Activated naive CD4-positive, alpha-beta T cell treated with anti-CD3 and anti-CD28 coated beads, Interleukin-2, amount 50 U/mL, for 24 hours (primary cell): Measurements from ENCODE around the gene NR2F1-AS1.
"Not testable (repeated sequence)": the region's sequence is repeated elsewhere in the genome, so short reads cannot be mapped to it uniquely, and the experiment has no call there.

Experiments used
- H3K27ac Mint-ChIP-seq: one replicate; pipeline ENCODE4 v1.8.0; 2021; ENCODE audit warnings: mild to moderate bottlenecking, mixed read lengths
- H3K27me3 Mint-ChIP-seq: one replicate; pipeline ENCODE4 v1.8.0; 2021; ENCODE audit warnings: mixed read lengths
- H3K36me3 Mint-ChIP-seq: one replicate; pipeline ENCODE4 v1.8.0; 2021; ENCODE audit warnings: mixed read lengths
- H3K4me1 Mint-ChIP-seq: one replicate; pipeline ENCODE4 v1.8.0; 2021; ENCODE audit warnings: mixed read lengths
- H3K4me3 Mint-ChIP-seq: one replicate; pipeline ENCODE4 v1.8.0; 2021; ENCODE audit warnings: mild to moderate bottlenecking, mixed read lengths
- H3K9me3 Mint-ChIP-seq: one replicate; pipeline ENCODE4 v1.8.0; 2021; ENCODE audit warnings: mixed read lengths

NR2F1-AS1 gene

DNA sequence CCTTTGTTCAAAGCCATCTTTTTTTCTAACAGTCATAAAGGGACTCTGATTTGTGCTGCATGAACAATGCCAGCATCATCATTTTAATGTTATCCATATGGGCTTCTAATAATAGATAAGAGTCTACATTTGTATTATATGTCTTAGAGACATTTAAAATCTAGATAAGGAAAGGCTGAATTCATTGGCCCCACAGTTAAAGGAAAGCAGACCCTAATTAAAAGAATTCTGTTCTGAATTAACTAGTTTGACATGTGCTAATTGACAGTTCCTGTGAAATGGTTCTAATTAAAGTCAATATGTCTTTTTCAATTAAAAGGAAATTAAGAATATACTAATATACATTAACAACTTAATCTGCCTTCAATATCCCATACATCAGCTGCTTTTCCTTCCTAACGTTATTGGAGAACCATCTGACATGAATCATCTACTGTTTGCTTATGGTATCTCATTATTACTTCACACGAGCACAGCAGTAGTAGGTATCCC is 104.7 kb downstream of the NR2F1-AS1 start:
- H3K27ac Mint-ChIP-seq = no peak overlapping the region
- H3K4me1 Mint-ChIP-seq = no peaks in the 10 kb centered on the region
- H3K27me3 Mint-ChIP-seq = no peaks in the 10 kb centered on the region
- no peak overlapping the region for H3K4me3 Mint-ChIP-seq
- H3K9me3 Mint-ChIP-seq = peaks cover 10% of the 10 kb centered on the region
- H3K36me3 Mint-ChIP-seq = no peaks in the 10 kb centered on the region

DNA sequence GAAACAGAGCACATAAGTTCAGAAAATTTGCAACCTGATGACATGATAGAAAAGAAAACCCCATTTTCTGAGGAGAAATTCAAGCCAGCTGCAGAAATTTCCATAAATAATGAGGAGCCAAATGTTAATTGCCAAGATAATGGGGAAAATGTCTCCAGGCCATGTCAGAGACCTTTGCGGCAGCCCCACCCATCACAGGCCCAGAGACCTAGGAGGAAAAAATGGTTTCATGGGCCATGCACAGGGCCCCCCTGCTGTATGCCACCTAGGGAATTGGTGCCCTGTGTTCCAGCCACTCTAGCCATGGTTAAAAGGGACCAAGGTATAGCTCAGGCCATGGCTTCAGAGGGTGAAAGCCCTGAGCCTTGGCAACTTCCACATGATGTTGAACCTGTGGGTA is 118.1 kb downstream of the NR2F1-AS1 start:
- Mint-ChIP-seq H3K4me1 (no peaks in the 10 kb centered on the region), H3K4me3 (no peak overlapping the region), H3K9me3 (peaks cover 16% of the 10 kb centered on the region), H3K27ac (no peak overlapping the region), H3K27me3 (peaks cover 1% of the 10 kb centered on the region), H3K36me3 (peaks cover 3% of the 10 kb centered on the region)

DNA sequence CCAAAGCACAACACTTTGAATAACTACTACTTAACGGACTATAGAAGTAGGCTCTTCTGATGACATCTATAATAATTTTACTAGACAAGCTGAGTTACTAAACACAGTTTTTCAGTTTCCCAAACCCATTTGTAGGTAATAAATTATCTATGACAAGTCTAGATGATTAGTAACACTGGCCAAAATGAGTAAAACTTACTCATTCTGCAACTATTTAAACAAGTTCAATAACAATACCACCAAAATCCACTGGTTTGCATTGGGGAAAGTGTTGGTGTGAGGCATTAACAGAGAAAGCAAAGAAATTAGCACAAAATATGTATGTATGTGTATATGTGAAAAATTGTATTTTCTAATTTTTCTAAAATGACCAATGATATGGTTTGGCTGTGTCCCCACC is 119.3 kb downstream of the NR2F1-AS1 start:
- peaks cover 21% of the 10 kb centered on the region for H3K9me3 Mint-ChIP-seq
- peaks cover 1% of the 10 kb centered on the region for H3K27me3 Mint-ChIP-seq
- no peak overlapping the region for H3K27ac Mint-ChIP-seq
- no peak overlapping the region for H3K4me3 Mint-ChIP-seq
- no peaks in the 10 kb centered on the region for H3K4me1 Mint-ChIP-seq
- H3K36me3 Mint-ChIP-seq = peaks cover 3% of the 10 kb centered on the region

DNA sequence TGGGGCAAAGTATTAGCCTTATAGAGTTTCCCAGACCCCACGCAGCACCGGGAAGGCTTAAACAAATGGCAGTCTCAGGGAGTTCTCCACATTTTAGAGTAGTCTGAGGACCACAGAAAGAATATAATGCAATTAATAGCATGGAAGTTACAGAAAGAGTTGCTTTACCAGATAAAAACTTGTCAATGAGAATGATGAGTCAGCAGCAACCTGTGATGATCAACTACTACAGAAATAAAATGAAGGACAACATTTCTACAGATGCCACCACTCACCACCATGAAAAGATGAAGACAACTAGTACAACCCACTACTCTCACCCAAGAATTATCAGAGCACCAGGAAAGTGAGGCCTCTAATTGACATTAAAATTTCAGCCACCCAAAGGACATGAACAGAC is 120.7 kb downstream of the NR2F1-AS1 start:
- Mint-ChIP-seq H3K9me3 (peaks cover 21% of the 10 kb centered on the region), H3K36me3 (peaks cover 3% of the 10 kb centered on the region), H3K4me1 (no peaks in the 10 kb centered on the region), H3K27me3 (peaks cover 1% of the 10 kb centered on the region), H3K4me3 (no peak overlapping the region), H3K27ac (no peak overlapping the region)

DNA sequence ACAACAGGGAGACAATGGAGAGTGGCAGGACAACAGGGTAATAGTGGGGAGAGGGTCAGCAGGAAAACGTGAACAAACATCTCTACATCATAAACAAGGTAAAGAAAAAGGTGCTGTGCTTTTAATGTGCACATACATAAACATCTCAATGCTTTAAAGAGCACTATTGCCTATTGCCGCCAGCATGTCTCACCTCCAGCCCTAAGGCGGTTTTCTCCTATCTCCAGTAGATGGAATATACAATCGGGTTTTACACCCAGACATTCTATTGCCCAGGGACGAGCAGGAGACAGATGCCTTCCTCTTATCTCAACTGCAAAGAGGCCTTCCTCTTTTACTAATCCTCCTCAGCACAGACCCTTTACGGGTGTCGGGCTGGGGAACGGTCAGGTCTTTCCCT is 124.2 kb downstream of the NR2F1-AS1 start:
- not testable (repeated sequence) for H3K4me3 Mint-ChIP-seq, H3K27ac Mint-ChIP-seq, H3K9me3 Mint-ChIP-seq, H3K36me3 Mint-ChIP-seq, H3K27me3 Mint-ChIP-seq, H3K4me1 Mint-ChIP-seq

DNA sequence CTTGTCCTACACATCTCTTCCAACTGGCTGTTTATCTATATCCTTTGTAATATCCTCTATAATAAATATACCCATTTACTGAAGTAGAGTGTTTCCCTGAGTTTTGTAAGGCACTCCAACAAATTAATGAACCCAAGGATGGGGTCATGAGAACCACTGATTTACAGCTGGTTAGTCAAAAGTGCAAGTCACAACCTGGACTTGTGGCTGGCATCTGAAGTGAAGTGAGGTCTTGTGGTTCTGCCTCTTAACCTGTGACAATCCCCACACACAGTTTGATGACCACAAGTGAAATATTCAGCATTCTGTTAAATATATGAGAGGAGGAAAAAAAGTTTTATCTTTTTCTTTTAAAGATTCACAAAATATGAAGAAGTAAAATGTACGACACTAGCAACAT is 126.1 kb downstream of the NR2F1-AS1 start:
- H3K36me3 Mint-ChIP-seq = no peaks in the 10 kb centered on the region
- H3K27ac Mint-ChIP-seq = no peak overlapping the region
- peaks cover 1% of the 10 kb centered on the region for H3K27me3 Mint-ChIP-seq
- H3K4me1 Mint-ChIP-seq = no peaks in the 10 kb centered on the region
- H3K9me3 Mint-ChIP-seq = peaks cover 6% of the 10 kb centered on the region
- no peak overlapping the region for H3K4me3 Mint-ChIP-seq

DNA sequence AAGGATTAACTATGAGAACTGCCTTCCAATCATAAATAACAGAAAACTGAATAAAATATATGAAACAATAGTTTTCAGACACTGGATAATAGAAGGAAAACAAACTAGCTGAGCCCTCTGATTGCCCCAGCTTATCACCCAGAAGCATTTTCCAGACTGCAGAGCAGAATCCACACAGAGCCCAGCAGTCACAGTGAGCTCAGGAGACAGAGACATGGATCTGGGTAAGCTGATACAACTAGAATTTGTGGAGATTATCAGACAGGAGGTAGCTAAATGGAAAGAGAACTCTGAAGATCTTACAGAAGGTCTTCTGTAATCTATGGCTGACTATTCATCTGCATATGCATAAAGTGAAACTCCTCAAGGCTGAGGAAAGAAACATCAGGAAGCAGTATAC is 128.8 kb downstream of the NR2F1-AS1 start:
- Mint-ChIP-seq H3K36me3 (no peaks in the 10 kb centered on the region), H3K27me3 (no peaks in the 10 kb centered on the region), H3K9me3 (no peaks in the 10 kb centered on the region), H3K27ac (no peak overlapping the region), H3K4me1 (no peaks in the 10 kb centered on the region), H3K4me3 (no peak overlapping the region)

DNA sequence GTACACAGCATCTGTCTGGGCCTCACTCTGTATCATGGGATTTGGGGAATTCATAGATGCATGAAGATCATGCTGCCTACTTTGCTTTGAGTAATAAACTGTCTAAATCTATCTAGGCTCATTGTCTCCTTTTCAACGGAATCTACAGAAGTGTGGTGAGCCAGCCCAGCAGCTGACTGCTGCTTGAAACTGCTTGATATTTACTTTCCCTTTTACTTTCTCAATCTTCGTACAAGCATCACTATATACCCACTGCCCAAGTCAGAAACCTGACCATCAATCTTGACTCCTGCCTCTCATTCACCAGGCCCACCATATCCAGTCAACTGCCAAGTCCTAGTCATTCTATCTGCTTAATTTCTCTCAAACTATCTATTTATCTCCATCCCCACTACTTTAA is 142.9 kb downstream of the NR2F1-AS1 start:
- H3K36me3 Mint-ChIP-seq = no peaks in the 10 kb centered on the region
- H3K27ac Mint-ChIP-seq = no peak overlapping the region
- H3K27me3 Mint-ChIP-seq = peaks cover 2% of the 10 kb centered on the region
- H3K4me1 Mint-ChIP-seq = no peaks in the 10 kb centered on the region
- H3K9me3 Mint-ChIP-seq = peaks cover 15% of the 10 kb centered on the region
- no peak overlapping the region for H3K4me3 Mint-ChIP-seq

DNA sequence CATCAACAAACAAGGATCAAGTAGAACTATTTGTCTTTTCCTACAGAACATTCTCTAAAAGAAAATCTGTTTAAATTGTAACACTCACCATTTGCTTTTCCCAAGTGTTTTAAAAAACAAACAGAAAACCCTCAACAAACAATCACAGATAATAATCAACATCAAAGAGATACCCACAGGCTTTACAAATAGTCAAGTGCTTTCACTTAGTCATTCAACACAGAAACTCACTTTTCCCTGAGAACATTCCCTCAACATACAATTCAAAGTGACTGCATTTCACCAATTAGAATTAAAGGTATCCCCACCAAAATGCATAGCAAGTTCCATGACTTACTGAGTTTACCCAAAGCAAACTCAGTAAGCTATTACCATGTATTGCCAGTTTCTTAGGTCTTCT is 144.9 kb downstream of the NR2F1-AS1 start:
- Mint-ChIP-seq H3K4me3 (no peak overlapping the region), H3K27me3 (peaks cover 2% of the 10 kb centered on the region), H3K36me3 (no peaks in the 10 kb centered on the region), H3K4me1 (no peaks in the 10 kb centered on the region), H3K27ac (no peak overlapping the region), H3K9me3 (peaks cover 15% of the 10 kb centered on the region)

DNA sequence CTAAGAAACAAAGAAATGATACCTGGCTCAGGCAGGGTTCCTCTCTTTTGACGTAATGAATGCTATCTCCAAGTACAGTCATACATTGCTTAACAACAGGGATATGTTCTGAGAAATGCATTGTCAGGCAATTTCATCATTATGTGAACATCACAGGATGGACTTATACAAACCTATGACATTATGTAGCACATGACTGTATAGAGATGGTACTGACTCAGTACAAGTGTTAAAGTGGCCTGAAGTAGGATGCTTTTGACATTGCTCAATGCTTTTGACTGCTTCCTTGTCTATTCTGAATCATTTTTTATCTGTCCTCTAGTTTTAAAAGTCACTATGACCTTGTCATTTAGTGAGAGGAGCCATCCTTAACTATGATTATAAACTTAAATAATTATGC is 147.6 kb downstream of the NR2F1-AS1 start:
- Mint-ChIP-seq H3K27me3 (peaks cover 2% of the 10 kb centered on the region), H3K4me3 (no peak overlapping the region), H3K36me3 (no peaks in the 10 kb centered on the region), H3K4me1 (no peaks in the 10 kb centered on the region), H3K9me3 (no peaks in the 10 kb centered on the region), H3K27ac (no peak overlapping the region)

DNA sequence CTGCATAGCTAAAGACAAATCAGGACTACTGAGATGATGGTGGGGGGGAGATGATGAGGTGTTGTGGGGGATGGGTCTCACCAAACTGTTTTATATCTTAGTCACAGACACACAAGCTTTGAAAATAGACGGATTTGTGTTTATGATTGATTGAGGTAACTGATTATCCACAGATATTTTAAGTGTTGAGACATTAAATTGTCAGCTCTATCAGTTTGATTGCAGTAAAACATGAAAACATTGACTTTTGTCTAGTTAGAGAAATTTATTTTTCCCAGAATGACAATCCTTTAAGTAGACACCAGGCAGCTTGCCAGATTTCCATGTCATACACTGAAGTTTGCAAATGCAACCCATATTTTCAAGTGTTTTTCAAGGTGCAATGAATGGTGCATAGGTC is 149.8 kb downstream of the NR2F1-AS1 start:
- Mint-ChIP-seq H3K27me3 (peaks cover 4% of the 10 kb centered on the region), H3K4me3 (no peak overlapping the region), H3K4me1 (no peaks in the 10 kb centered on the region), H3K27ac (no peak overlapping the region), H3K9me3 (no peaks in the 10 kb centered on the region), H3K36me3 (no peaks in the 10 kb centered on the region)

DNA sequence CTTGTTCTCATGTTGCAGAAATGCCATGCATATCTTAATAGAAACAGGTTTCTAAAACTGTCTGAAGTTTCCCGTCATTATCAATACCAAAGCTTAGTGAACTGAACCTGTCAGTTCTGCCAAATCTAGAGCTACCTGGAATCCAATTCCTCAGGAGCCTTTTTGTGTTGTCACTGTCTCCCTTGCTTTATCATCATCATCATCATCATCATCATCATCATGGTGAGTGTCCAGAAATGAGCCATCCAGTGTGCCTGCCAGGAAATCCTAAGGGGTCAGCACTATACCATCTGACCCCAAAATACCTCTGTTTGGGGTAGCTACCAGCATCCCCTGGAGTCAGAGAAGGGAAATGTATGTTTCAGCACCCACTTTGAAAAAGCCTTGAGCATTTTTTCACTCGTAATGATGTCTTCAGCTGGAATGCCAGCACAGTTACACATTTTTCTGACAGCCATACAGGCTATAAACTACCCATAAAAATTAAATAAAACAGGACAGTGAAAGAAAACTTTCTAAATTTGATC is 150.3 kb downstream of the NR2F1-AS1 start:
- Mint-ChIP-seq H3K36me3 (no peaks in the 10 kb centered on the region), H3K27ac (no peak overlapping the region), H3K4me1 (no peaks in the 10 kb centered on the region), H3K4me3 (no peak overlapping the region), H3K9me3 (no peaks in the 10 kb centered on the region), H3K27me3 (peaks cover 4% of the 10 kb centered on the region)

DNA sequence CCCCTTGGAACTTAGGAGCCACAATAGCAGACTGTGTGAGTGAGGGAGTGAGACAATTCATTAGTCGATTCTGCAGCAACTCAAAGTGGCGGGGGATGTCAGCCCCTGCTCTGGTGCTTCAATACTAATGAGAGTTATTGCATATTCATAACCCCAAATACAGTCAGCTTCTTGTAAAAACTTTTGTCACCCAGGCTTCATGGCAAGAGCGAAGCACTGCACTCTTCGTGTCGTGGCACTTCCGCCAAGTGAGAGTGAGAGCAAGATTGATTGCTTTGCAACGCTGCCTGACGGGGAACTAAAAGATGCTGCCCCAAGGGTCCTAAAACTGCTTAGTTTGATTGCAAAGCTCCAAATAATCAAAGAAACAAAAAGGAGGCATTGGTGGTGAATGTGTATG is 150.9 kb downstream of the NR2F1-AS1 start:
- Mint-ChIP-seq H3K27ac (no peak overlapping the region), H3K36me3 (no peaks in the 10 kb centered on the region), H3K27me3 (peaks cover 2% of the 10 kb centered on the region), H3K4me1 (no peaks in the 10 kb centered on the region), H3K4me3 (no peak overlapping the region), H3K9me3 (no peaks in the 10 kb centered on the region)

DNA sequence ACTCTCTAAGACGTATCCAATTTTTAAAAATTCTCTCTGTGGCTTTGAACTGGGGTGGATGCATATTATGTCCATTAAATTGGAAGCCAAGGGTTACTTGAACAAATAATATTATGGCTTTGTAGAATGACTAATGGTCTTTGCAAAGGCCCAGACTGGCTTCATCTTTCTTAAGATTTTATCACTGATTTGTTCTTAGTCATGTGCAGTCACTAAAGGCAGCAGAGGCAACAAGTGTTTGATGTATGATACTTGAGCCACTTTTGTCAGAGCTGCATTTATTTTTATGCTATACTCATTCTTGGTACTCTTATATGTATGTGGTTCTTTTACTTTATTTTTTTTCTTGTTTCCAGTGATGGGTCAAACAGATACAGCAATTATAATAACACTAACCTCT is 152.2 kb downstream of the NR2F1-AS1 start:
- Mint-ChIP-seq H3K27me3 (peaks cover 2% of the 10 kb centered on the region), H3K36me3 (no peaks in the 10 kb centered on the region), H3K4me1 (no peaks in the 10 kb centered on the region), H3K27ac (no peak overlapping the region), H3K4me3 (no peak overlapping the region), H3K9me3 (no peaks in the 10 kb centered on the region)

DNA sequence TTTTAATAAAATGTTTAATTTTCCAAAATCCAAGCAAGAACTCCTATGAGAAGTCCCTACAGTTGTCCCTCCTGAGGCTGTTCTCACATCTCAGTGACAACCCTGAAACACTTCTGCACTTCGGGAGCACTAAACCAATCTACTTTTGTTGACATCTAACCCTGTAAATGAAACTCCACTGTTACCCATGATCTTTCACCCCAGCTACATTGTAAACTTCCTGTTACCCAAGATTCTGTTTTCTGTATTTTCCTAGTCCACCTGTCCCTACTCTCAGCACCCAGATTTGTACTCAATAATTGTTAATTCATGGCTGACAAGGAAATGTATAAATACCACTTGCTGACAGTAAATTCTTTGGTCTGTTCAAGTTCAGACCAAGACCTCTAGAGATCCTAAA is 153.7 kb downstream of the NR2F1-AS1 start:
- Mint-ChIP-seq H3K9me3 (no peaks in the 10 kb centered on the region), H3K36me3 (no peaks in the 10 kb centered on the region), H3K4me3 (no peak overlapping the region), H3K27ac (no peak overlapping the region), H3K27me3 (peaks cover 2% of the 10 kb centered on the region), H3K4me1 (no peaks in the 10 kb centered on the region)

DNA sequence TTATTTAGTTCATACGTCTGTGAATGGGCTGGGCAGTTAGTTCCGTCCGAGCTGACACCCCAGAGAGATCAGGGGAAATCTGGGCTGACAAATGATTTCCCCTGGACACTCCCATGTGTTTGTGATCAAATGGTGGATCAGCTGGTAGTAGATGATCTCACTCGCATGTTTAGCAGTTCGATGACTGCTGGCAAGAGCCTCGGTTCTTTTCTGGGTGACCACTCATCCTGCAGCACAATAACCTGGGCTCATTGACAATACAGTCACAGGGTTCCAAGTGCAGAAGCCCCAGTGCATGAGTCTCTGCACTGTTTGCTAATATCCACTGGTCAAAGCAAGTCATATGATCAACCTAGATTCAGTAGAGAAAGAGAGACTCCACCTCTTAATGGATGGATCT is 155.9 kb downstream of the NR2F1-AS1 start:
- no peak overlapping the region for H3K27ac Mint-ChIP-seq
- H3K9me3 Mint-ChIP-seq = no peaks in the 10 kb centered on the region
- peaks cover 2% of the 10 kb centered on the region for H3K27me3 Mint-ChIP-seq
- no peaks in the 10 kb centered on the region for H3K36me3 Mint-ChIP-seq
- H3K4me1 Mint-ChIP-seq = no peaks in the 10 kb centered on the region
- no peak overlapping the region for H3K4me3 Mint-ChIP-seq

DNA sequence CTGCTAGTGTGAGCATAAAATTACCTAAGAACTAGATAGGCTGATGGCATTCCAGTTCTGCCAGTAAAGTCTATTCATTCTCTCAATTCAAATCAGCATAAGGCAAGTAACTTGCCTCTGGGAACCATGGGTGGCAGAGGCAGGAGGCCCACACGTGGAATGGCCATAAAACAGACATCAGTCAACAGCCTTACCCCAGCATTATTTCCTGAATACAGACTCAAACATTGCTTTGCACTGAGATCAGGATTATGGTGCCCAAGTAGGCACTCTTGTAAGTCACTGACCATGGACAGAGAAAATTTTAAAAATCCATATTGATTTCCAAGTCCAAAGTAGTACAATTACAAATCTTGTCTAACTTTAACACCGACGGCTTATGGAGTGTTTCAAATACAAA is 157.7 kb downstream of the NR2F1-AS1 start:
- Mint-ChIP-seq H3K4me1 (no peaks in the 10 kb centered on the region), H3K4me3 (no peak overlapping the region)

More for the DNA sequence above, 157.7 kb downstream of the NR2F1-AS1 start:
- Mint-ChIP-seq H3K36me3 (no peaks in the 10 kb centered on the region), H3K27me3 (peaks cover 2% of the 10 kb centered on the region), H3K9me3 (no peaks in the 10 kb centered on the region), H3K27ac (no peak overlapping the region)
